Psoas muscle (tissue), 8 donors: Measurements from ENCODE around the gene GLIS2. TPM values are rescaled to one million over a fixed set of nuclear protein-coding genes. Genes with fewer than 3 reads are reported as not detected.
A peak's percentile ranks its signal among the peaks of the same experiment; 100 is the strongest.

ENCODE experiments used
- ATAC-seq, 4 donors: fragments of 200-7000 bp; cut with Tn5 transposase; one replicate each; pipeline ENCODE4 v1.9.1; 2020; ENCODE audit warnings: moderate library complexity in 3 of 4, mild to moderate bottlenecking in 2 of 4
- DNase-seq, 2 donors: peaks; one replicate each; pipeline ENCODE4 v3.0.0-alpha.2; 2020
- H3K27ac ChIP-seq: fragments of 200-600 bp; one replicate; pipeline ENCODE4 v1.8.0; 2022
- H3K27me3 ChIP-seq, 3 donors: fragments of 200-600 bp in 1 of 3; one replicate each; pipeline versions ENCODE4 v1.6.1 to v1.8.0; 2013 to 2022; ENCODE audit warnings: low read length in 2 of 3, mild to moderate bottlenecking in 2 of 3, moderate library complexity in 1 of 3; ENCODE audit not compliant: insufficient read depth in 3 of 3
- H3K36me3 ChIP-seq, 2 donors: fragments of 200-600 bp in 1 of 2; one replicate each; pipeline versions ENCODE4 v1.6.1 to v1.8.0; 2013 to 2022; ENCODE audit warnings: low read depth in 1 of 2, mild to moderate bottlenecking in 1 of 2, moderate library complexity in 1 of 2; ENCODE audit not compliant: insufficient read depth in 1 of 2
- H3K4me1 ChIP-seq: fragments of 200-600 bp; one replicate; pipeline ENCODE4 v1.8.0; 2022
- H3K4me3 ChIP-seq: fragments of 200-600 bp; one replicate; pipeline ENCODE4 v1.8.0; 2022; ENCODE audit warnings: mild to moderate bottlenecking
- H3K9me3 ChIP-seq: fragments of 200-600 bp; one replicate; pipeline ENCODE4 v1.8.0; 2022
- CTCF ChIP-seq: fragments of 200-600 bp; IDR thresholded peaks from one replicate; pipeline ENCODE4 v1.8.0; 2022; ENCODE audit warnings: antibody characterized with exemption
- WGBS, 3 donors: extraction: QIAGEN DNeasy Blood & Tissue Kit; methylation state at CpG; one replicate each; pipeline versions ENCODE4 v1.1.6 to v1.1.7; 2013; 5-methylcytosine and 5-hydroxymethylcytosine counted together
- intact Hi-C, 2 donors: fragments of 100-400 bp; cut with DNase I; formaldehyde crosslinking; loops; one replicate each; pipeline versions ENCODE4 v1.11.0 to v1.14.2; 2022
- polyA plus RNA-seq, 3 donors: library from polyadenylated mRNA; stranded (reverse); fragments of 200-250 nt; gene quantifications; one replicate each; pipeline ENCODE4 v1.2.3, GENCODE V29; 2013
- total RNA-seq, 4 donors: library from RNA; stranded (reverse); fragmentation: NEBNext Ultra II Directional in 2 of 4; extraction: Animal tissue kit (Norgen Biotek cat#: 25700) in 2 of 4; gene quantifications; one replicate each; pipeline versions ENCODE4 v1.2.1 to v1.2.4, GENCODE V29; 2021 to 2023
- donor health status: healthy with polysubstance abuse.
- donor health status: DM: no; HTN: no; CAD: no; lungs with moderate emphysema.
- donor health status: Bipolar disorder and iron deficiency.
- donor health status: healthy.
- donor health status: DM: yes; HTN: yes; CAD: no.
- donor health status: DM: no; HTN: no; CAD: no.
- donor health status: DM: no; HTN: no; CAD: no.
- donor health status: DM: yes; HTN: yes; CAD: no.

The GLIS2 gene
- total and polyA plus RNA-seq, 7 donors = 0.96 to 3.3 (median 1.7) TPM

- Histone ChIP-seq H3K4me3 (no peak overlapping the region), H3K27ac (no peak overlapping the region), H3K4me1 (peaks cover 11% of the 10 kb centered on the region), H3K9me3 (no peaks in the 10 kb centered on the region), H3K27me3 (no peaks in the 10 kb centered on the region), H3K36me3 (no peaks in the 10 kb centered on the region)
- 94 to 100% (median 96%) methylated on average over 4 of the region's 4 CpGs for WGBS, 3 donors
- ATAC-seq (no peak), DNase-seq (no peak)
- intact Hi-C loops = no loop called here
- TF ChIP-seq CTCF = no peak
Measured at GRCh38 chr16:4301177-4301576, 14.7 kb upstream of the GLIS2 start.

- H3K9me3 ChIP-seq = no peaks in the 10 kb centered on the region
- no peak overlapping the region for H3K4me3 ChIP-seq
- no peak overlapping the region for H3K27ac ChIP-seq
- WGBS, 3 donors = 95 to 98% (median 97%) methylated on average over 6 of the region's 6 CpGs
- intact Hi-C loops = no loop called here
- no peak for DNase-seq
- no peak for ATAC-seq
- no peaks in the 10 kb centered on the region for H3K36me3 ChIP-seq
- TF ChIP-seq CTCF = no peak
- H3K4me1 ChIP-seq = peaks cover 14% of the 10 kb centered on the region
- no peaks in the 10 kb centered on the region for H3K27me3 ChIP-seq
Measured at GRCh38 chr16:4301968-4302367, 13.9 kb upstream of the GLIS2 start.

GRCh38 chr16:4303973-4304372 lies 11.9 kb upstream of the GLIS2 start:
- no peaks in the 10 kb centered on the region for H3K9me3 ChIP-seq
- no peaks in the 10 kb centered on the region for H3K36me3 ChIP-seq
- 51 to 62% (median 57%) methylated on average over 13 of the region's 13 CpGs for WGBS, 3 donors
- H3K27ac ChIP-seq = no peak overlapping the region
- no peak overlapping the region for H3K4me3 ChIP-seq
- DNase-seq (no peak), ATAC-seq (no peak)
- TF ChIP-seq CTCF = no peak
- intact Hi-C loops = no loop called here
- H3K27me3 ChIP-seq = no peaks in the 10 kb centered on the region
- peaks cover 11% of the 10 kb centered on the region for H3K4me1 ChIP-seq

- DNase-seq (no peak), ATAC-seq (no peak)
- 62 to 76% (median 66%) methylated on average over 16 of the region's 16 CpGs for WGBS, 3 donors
- Histone ChIP-seq H3K27me3 (no peaks in the 10 kb centered on the region), H3K4me3 (peak overlapping the region; percentile 70), H3K27ac (peak overlapping the region; percentile 85), H3K9me3 (no peaks in the 10 kb centered on the region), H3K4me1 (peaks cover 4% of the 10 kb centered on the region), H3K36me3 (no peaks in the 10 kb centered on the region)
- intact Hi-C loops = no loop called here
- TF ChIP-seq CTCF = no peak
Measured at GRCh38 chr16:4306470-4307214, 9.2 kb upstream of the GLIS2 start.
